Psoas muscle (tissue), 8 donors: Measurements from ENCODE around the gene SLC6A7. TPM values are rescaled to one million over a fixed set of nuclear protein-coding genes. Genes with fewer than 3 reads are reported as not detected.

Source experiments
- ATAC-seq, 4 donors: fragments of 200-7000 bp; cut with Tn5 transposase; one replicate each; pipeline ENCODE4 v1.9.1; 2020; ENCODE audit warnings: moderate library complexity in 3 of 4, mild to moderate bottlenecking in 2 of 4
- DNase-seq, 2 donors: peaks; one replicate each; pipeline ENCODE4 v3.0.0-alpha.2; 2020
- H3K27ac ChIP-seq: fragments of 200-600 bp; one replicate; pipeline ENCODE4 v1.8.0; 2022
- H3K27me3 ChIP-seq, 3 donors: fragments of 200-600 bp in 1 of 3; one replicate each; pipeline versions ENCODE4 v1.6.1 to v1.8.0; 2013 to 2022; ENCODE audit warnings: low read length in 2 of 3, mild to moderate bottlenecking in 2 of 3, moderate library complexity in 1 of 3; ENCODE audit not compliant: insufficient read depth in 3 of 3
- H3K36me3 ChIP-seq, 2 donors: fragments of 200-600 bp in 1 of 2; one replicate each; pipeline versions ENCODE4 v1.6.1 to v1.8.0; 2013 to 2022; ENCODE audit warnings: low read depth in 1 of 2, mild to moderate bottlenecking in 1 of 2, moderate library complexity in 1 of 2; ENCODE audit not compliant: insufficient read depth in 1 of 2
- H3K4me1 ChIP-seq: fragments of 200-600 bp; one replicate; pipeline ENCODE4 v1.8.0; 2022
- H3K4me3 ChIP-seq: fragments of 200-600 bp; one replicate; pipeline ENCODE4 v1.8.0; 2022; ENCODE audit warnings: mild to moderate bottlenecking
- H3K9me3 ChIP-seq: fragments of 200-600 bp; one replicate; pipeline ENCODE4 v1.8.0; 2022
- WGBS, 3 donors: extraction: QIAGEN DNeasy Blood & Tissue Kit; methylation state at CpG; one replicate each; pipeline versions ENCODE4 v1.1.6 to v1.1.7; 2013; 5-methylcytosine and 5-hydroxymethylcytosine counted together
- intact Hi-C, 2 donors: fragments of 100-400 bp; cut with DNase I; formaldehyde crosslinking; loops; one replicate each; pipeline versions ENCODE4 v1.11.0 to v1.14.2; 2022
- polyA plus RNA-seq, 3 donors: library from polyadenylated mRNA; stranded (reverse); fragments of 200-250 nt; gene quantifications; one replicate each; pipeline ENCODE4 v1.2.3, GENCODE V29; 2013
- total RNA-seq, 4 donors: library from RNA; stranded (reverse); fragmentation: NEBNext Ultra II Directional in 2 of 4; extraction: Animal tissue kit (Norgen Biotek cat#: 25700) in 2 of 4; gene quantifications; one replicate each; pipeline versions ENCODE4 v1.2.1 to v1.2.4, GENCODE V29; 2021 to 2023
- TF ChIP-seq, protein P1 (sequence below): fragments of 200-600 bp; IDR thresholded peaks from one replicate; pipeline ENCODE4 v1.8.0; 2022; ENCODE audit warnings: antibody characterized with exemption
- donor health status: healthy with polysubstance abuse.
- donor health status: DM: no; HTN: no; CAD: no; lungs with moderate emphysema.
- donor health status: Bipolar disorder and iron deficiency.
- donor health status: healthy.
- donor health status: DM: yes; HTN: yes; CAD: no.
- donor health status: DM: no; HTN: no; CAD: no.
- donor health status: DM: no; HTN: no; CAD: no.
- donor health status: DM: yes; HTN: yes; CAD: no.

Gene SLC6A7
- total and polyA plus RNA-seq, 7 donors: not detected

DNA sequence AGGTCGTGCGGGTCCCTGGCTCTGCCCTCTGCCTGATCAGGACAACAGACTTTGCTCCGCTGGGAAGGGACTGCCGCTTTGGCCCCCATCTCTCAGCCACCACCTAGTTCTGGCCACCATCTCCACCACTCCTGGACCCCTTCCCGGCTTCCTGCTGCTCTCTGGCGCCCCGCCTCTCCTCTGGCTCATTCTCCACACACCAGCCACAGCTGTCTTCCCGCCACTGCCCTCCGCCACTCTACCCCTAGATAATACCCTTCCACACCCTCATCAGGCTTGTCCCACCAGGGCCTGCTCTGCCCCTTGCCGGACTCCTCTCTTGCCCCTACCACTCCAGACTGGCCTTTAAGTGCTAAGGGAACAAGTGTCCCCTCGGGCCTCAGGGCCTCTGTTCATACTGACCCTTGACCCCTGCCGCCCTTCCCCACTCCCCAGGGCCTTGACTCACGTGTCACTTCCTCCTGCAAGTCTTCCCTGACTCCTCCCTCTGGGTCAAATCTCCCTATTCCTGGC, 26.3 kb upstream of the SLC6A7 start:
- WGBS, 3 donors: 17 to 34% (median 26%) methylated on average over 11 to 13 of the region's 13 CpGs
- TF ChIP-seq, protein P1, sequence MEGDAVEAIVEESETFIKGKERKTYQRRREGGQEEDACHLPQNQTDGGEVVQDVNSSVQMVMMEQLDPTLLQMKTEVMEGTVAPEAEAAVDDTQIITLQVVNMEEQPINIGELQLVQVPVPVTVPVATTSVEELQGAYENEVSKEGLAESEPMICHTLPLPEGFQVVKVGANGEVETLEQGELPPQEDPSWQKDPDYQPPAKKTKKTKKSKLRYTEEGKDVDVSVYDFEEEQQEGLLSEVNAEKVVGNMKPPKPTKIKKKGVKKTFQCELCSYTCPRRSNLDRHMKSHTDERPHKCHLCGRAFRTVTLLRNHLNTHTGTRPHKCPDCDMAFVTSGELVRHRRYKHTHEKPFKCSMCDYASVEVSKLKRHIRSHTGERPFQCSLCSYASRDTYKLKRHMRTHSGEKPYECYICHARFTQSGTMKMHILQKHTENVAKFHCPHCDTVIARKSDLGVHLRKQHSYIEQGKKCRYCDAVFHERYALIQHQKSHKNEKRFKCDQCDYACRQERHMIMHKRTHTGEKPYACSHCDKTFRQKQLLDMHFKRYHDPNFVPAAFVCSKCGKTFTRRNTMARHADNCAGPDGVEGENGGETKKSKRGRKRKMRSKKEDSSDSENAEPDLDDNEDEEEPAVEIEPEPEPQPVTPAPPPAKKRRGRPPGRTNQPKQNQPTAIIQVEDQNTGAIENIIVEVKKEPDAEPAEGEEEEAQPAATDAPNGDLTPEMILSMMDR: no peak
- peak; percentile 46 to 72 (median 63) for ATAC-seq

DNA sequence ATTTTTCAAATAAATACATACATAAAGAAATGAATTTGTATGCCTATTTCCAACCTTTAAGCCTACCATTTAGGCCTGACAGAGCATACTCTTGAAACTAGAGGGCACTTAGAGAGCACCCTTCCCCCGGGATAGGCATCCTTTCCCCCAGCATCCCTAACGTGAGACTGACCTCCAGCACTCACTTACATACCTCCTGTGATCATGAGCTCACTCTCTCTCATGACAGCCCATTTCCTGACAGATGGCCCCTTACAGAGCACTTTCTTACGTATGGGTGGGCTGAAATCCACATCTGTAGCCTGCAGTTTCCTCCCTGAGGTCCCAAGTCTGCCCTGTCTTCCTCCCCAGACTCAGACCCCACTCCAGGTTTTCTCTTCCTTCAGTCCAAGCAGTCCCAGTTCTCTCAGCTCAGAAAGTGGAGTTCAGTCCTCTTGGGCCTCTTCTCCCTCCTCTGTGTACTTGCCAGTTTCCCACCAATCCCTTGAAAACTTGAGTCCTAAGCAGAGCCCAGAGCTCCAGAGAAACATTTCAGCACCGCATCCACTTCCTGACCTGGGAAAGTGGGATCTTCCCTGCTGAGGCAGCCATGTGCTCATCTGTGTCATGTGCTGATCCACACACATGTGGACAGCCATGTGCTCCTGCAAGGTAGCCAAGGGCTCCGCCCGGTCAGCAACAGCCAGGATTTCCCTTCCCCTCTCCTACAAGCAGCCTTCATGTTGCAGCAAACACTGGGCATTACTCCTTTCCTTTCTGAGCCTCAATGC, 25.5 kb upstream of the SLC6A7 start:
- DNase-seq (peak in 1 of 2 donors; percentile 46), ATAC-seq (no peak)
- no peaks in the 10 kb centered on the region for H3K36me3 ChIP-seq
- intact Hi-C loops: loop anchor here (5.0 to 10.0 kb wide), 2 partner anchors 188 to 190 kb away; partner anchors contain the start of gene TCOF1 (in 1 of the 2)
- TF ChIP-seq, protein P1: no peak
- no peaks in the 10 kb centered on the region for H3K27me3 ChIP-seq
- H3K27ac ChIP-seq: peak overlapping the region; percentile 63
- H3K9me3 ChIP-seq: no peaks in the 10 kb centered on the region
- H3K4me3 ChIP-seq: no peak overlapping the region
- H3K4me1 ChIP-seq: peaks cover 18% of the 10 kb centered on the region
- WGBS, 3 donors: 55 to 61% (median 57%) methylated on average over 6 of the region's 6 CpGs

More for the DNA sequence above, 26.3 kb upstream of the SLC6A7 start:
- peaks cover 18% of the 10 kb centered on the region for H3K4me1 ChIP-seq
- peak; percentile 82 to 87 for DNase-seq
- H3K27me3 ChIP-seq: no peaks in the 10 kb centered on the region
- H3K36me3 ChIP-seq: no peaks in the 10 kb centered on the region
- intact Hi-C loops: loop anchor here (5.0 to 10.0 kb wide), 2 partner anchors 189 to 191 kb away; partner anchors contain the start of gene TCOF1 (in 1 of the 2)
- peak overlapping the region; percentile 63 for H3K27ac ChIP-seq
- H3K4me3 ChIP-seq: no peak overlapping the region
- H3K9me3 ChIP-seq: no peaks in the 10 kb centered on the region

DNA sequence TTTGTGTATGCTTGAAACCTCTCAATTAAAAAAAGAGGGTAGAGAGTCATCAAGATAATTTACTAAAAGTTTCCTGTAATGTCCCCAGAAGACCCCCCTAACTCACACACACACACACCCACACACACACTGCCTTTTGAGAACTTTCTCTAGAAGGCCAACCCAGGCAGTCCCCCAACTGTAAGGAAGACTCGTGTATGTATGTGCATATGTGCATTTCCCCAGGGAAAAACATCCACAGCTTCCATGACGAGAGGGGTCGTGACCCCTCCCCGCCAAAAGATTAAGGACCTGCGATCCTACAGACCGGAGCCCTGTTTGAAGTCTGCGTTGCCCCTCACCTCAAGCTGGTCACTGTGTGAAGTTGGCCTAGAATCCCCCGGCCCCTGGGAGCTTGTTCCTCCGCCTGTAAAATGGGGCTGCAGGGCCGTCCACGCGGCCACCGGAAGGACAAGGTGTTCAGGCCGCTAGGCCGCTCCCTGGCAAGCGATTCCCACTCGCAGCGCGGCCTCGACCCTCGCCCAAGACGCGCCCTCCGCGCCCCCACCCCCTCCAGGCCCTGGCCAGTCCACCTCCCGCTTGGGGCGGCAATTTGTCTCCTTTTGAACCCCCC, 23.7 kb upstream of the SLC6A7 start:
- Histone ChIP-seq H3K4me3 (no peak overlapping the region), H3K4me1 (peaks cover 18% of the 10 kb centered on the region), H3K9me3 (no peaks in the 10 kb centered on the region), H3K27ac (no peak overlapping the region), H3K27me3 (no peaks in the 10 kb centered on the region), H3K36me3 (no peaks in the 10 kb centered on the region)
- no peak for DNase-seq
- WGBS, 3 donors: 78 to 89% (median 82%) methylated on average over 20 to 27 of the region's 27 CpGs
- TF ChIP-seq, protein P1: no peak
- ATAC-seq: no peak
- intact Hi-C loops: loop anchor here in 1 of 2 donors (10.0 kb wide), 1 partner anchor 189 kb away; the partner anchor contains the start of gene TCOF1

GRCh38 chr5:150166650-150167511, 23.0 kb upstream of the SLC6A7 start, which contains the start of gene CDX1:
TSS of gene CDX1 (plus strand) at chr5:150166778. CDS start at chr5:150166877, 99 bp downstream.
- ATAC-seq (no peak), DNase-seq (no peak)
- Histone ChIP-seq H3K4me3 (no peak within 1 kb of the TSS), H3K4me1 (peaks cover 18% of the 10 kb centered on the region), H3K27me3 (no peaks in the 10 kb centered on the region), H3K36me3 (no peaks in the 10 kb centered on the region), H3K9me3 (no peaks in the 10 kb centered on the region), H3K27ac (no peak within 1 kb of the TSS)
- 40 to 58% (median 50%) methylated on average over 62 to 93 of the region's 93 CpGs for WGBS, 3 donors
- TF ChIP-seq, protein P1: no peak
- intact Hi-C loops: loop anchor here in 1 of 2 donors (10.0 kb wide), 1 partner anchor 188 kb away; the partner anchor contains the start of gene TCOF1
